Right kidney (tissue), 9 donors: ENCODE measurements around the gene RHOV.
A peak's percentile ranks its signal among the peaks of the same experiment; 100 is the strongest.

Experiments
- DNase-seq: peaks from one replicate; pipeline ENCODE4 v3.0.0-alpha.2; 2016
- long read RNA-seq, 8 donors: transcript quantifications; one replicate each; lab custom pipeline, GENCODE V29; 2026

RHOV gene
- long read RNA-seq, donor 1, partial matches to known transcripts: 0 of 2 reads
- long read RNA-seq, donor 1, other reads (novel, unspliced or antisense): 0 of 2 reads
- long read RNA-seq, donor 2: 0 reads
- long read RNA-seq, donor 3: 0 reads
- long read RNA-seq, donor 4: 0 reads
- long read RNA-seq, donor 5: 0 reads
- long read RNA-seq, donor 6, partial matches to known transcripts: 0 of 4 reads
- long read RNA-seq, donor 6, other reads (novel, unspliced or antisense): 0 of 4 reads
- long read RNA-seq, donor 7: 0 reads
- long read RNA-seq, donor 8, partial matches to known transcripts: 0 of 2 reads
- long read RNA-seq, donor 8, other reads (novel, unspliced or antisense): 0 of 2 reads

GRCh38 chr15:40873694-40874561 is at the start of gene RHOV:
Gene RHOV (minus strand): TSS chr15:40874234. CDS start chr15:40874139, 95 bp downstream.
- DNase-seq: peak; percentile 70

GRCh38 chr15:40923551-40923950 is 49.5 kb upstream of the RHOV start:
- no peak for DNase-seq

- no peak for DNase-seq
Measured at GRCh38 chr15:40922608-40923005, 48.6 kb upstream of the RHOV start.

- no peak for DNase-seq
Measured at GRCh38 chr15:40921949-40922607, 48.0 kb upstream of the RHOV start.

GRCh38 chr15:40918799-40919392 is 44.9 kb upstream of the RHOV start:
- no peak for DNase-seq

- DNase-seq: no peak
Measured at GRCh38 chr15:40918146-40918798, 44.2 kb upstream of the RHOV start.

GRCh38 chr15:40917585-40917984 is 43.6 kb upstream of the RHOV start:
- DNase-seq: no peak

- DNase-seq: no peak
Measured at GRCh38 chr15:40915679-40916078, 41.6 kb upstream of the RHOV start.

- DNase-seq: no peak
Measured at GRCh38 chr15:40915116-40915661, 41.2 kb upstream of the RHOV start.

- no peak for DNase-seq
Measured at GRCh38 chr15:40914486-40914885, 40.5 kb upstream of the RHOV start.

- no peak for DNase-seq
Measured at GRCh38 chr15:40914013-40914412, 40.0 kb upstream of the RHOV start.

- no peak for DNase-seq
Measured at GRCh38 chr15:40912478-40912877, 38.4 kb upstream of the RHOV start.

GRCh38 chr15:40911693-40912092 is 37.7 kb upstream of the RHOV start:
- DNase-seq: no peak

- peak; percentile 77 for DNase-seq
Measured at GRCh38 chr15:40911141-40911540, 37.1 kb upstream of the RHOV start.

- peak; percentile 46 for DNase-seq
Measured at GRCh38 chr15:40909662-40910630, 35.9 kb upstream of the RHOV start.

- DNase-seq: no peak
Measured at GRCh38 chr15:40908095-40908494, 34.1 kb upstream of the RHOV start.

- peak; percentile 45 for DNase-seq
Measured at GRCh38 chr15:40906991-40907802, 33.2 kb upstream of the RHOV start.

GRCh38 chr15:40906091-40906990 is 32.3 kb upstream of the RHOV start:
- DNase-seq: peak; percentile 82
